ENCODE data around the gene OSCAR. TPM values are rescaled to one million over a fixed set of nuclear protein-coding genes. Genes with fewer than 3 reads are reported as not detected.
A peak's percentile ranks its signal among the peaks of the same experiment; 100 is the strongest.

OSCAR gene, protein sequence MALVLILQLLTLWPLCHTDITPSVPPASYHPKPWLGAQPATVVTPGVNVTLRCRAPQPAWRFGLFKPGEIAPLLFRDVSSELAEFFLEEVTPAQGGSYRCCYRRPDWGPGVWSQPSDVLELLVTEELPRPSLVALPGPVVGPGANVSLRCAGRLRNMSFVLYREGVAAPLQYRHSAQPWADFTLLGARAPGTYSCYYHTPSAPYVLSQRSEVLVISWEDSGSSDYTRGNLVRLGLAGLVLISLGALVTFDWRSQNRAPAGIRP
- total RNA-seq (2014; rRNA removed; shearing (Covaris generic)): 0.66 and 1.8 TPM in 2 replicates

DNA sequence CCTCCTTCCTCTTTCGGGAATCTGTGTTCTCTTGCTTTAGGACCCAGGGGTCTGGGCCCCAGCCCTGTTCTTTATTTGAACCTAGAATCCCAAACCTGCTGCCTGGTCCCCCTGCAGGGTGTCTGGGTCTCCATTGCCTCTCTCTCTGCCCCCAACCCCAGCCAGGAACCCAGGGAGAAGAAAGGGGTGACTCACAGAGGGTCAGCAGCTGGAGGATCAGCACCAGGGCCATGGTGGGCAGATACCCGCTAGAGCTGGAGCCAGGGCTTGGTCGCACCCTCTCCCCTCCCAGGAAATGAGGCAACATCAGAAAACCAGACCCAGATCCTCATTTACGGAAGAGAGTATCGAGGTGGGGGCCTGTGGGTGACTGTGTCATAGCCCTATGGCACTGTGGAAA lies at the start of gene OSCAR:
OSCAR (minus strand) TSS at position 243 of the 400 bp plus-strand sequence; CDS start at position 232, 11 bp downstream.
- peaks cover 2% of the 10 kb centered on the region; the same call in 1 of the 2 replicates for H3K36me3 ChIP-seq (replicated peaks; ENCODE audit: control insufficient read depth, insufficient read depth, low read length)
- peaks cover 6% of the 10 kb centered on the region for H3K27me3 ChIP-seq (ENCODE audit: control insufficient read depth, insufficient read depth, low read length)
- no peak within 1 kb of the TSS for H3K4me3 ChIP-seq (ENCODE audit: insufficient read depth, low read depth, low read length)
- peak; percentile 33 for DNase-seq

DNA sequence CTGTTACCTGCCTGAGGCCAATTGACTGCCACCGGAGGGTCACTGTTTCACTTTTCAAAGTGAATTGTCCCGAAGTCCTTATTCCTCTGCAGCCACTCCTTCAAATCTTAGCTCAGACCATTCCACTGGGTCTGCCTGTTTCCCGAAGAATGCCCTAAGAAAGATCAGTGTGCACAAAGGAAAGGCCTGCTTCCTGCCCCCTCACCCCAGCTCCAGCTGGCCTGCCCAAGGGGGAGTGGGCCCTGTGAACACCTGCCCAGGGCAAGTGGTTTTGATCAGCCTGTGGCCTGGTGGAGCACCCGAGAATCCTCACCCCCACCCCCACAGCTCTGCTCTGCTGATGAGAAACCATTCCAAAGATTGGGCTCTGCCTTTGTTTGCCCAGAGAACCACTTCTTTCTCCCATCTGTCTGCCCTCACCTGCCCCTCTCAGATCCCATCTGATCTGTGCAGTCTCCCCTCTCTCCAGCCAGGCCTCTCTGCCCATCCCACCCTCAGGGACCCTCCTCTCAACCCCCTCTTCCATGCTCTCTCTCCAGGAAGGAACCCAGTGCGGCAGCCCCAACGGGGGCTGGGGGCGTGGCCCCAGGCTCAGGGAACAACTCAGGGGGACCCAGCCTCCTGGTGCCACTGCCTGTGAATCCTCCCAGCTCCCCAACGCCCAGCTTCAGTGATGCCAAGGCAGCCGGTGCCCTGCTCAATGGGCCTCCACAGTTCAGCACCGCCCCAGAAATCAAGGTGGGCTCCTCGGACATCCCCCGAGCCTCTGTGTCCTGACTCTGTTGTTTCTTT lies 48.6 kb upstream of the OSCAR start:
- Histone ChIP-seq H3K27me3 (ENCODE audit: control insufficient read depth, insufficient read depth, low read length) (no peaks in the 10 kb centered on the region), H3K36me3 (replicated peaks; ENCODE audit: control insufficient read depth, insufficient read depth, low read length) (peaks cover 66% of the 10 kb centered on the region), H3K4me3 (ENCODE audit: insufficient read depth, low read depth, low read length) (no peak overlapping the region)
- peak; percentile 42 for DNase-seq

DNA sequence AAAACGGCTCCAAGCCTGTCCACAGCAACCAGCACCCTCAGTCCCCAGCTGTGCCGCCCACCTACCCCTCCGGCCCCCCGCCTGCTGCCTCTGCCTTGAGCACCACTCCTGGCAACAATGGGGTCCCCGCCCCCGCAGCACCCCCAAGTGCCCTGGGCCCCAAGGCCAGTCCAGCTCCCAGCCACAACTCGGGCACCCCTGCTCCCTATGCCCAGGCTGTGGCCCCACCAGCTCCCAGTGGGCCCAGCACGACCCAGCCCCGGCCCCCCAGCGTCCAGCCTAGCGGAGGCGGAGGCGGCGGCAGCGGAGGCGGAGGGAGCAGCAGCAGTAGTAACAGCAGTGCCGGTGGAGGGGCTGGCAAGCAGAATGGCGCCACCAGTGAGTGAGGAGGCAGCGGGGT lies 47.6 kb upstream of the OSCAR start:
- peaks cover 69% of the 10 kb centered on the region for H3K36me3 ChIP-seq (replicated peaks; ENCODE audit: control insufficient read depth, insufficient read depth, low read length)
- no peak overlapping the region for H3K4me3 ChIP-seq (ENCODE audit: insufficient read depth, low read depth, low read length)
- DNase-seq: peak; percentile 46
- H3K27me3 ChIP-seq (ENCODE audit: control insufficient read depth, insufficient read depth, low read length): no peaks in the 10 kb centered on the region

DNA sequence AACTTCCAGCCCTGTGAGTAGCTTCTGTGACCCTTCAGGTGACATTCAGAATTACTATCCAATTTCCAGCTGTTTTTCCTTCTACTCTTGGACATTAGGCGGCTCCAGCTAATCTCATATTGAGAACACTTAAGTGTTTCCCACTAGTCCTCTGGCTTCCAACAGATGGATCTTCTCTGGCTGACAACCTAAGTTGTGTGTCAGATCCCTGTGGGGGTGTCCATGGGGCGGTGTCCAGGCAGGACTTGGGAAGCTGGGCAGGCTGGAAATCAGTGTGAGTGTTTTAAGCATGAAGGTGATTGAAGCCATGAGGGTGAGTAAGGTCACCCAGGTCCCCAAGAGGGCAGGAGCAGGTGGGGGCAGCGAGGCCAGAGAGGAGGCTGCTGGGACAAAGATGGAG lies 47.1 kb upstream of the OSCAR start:
- DNase-seq: no peak
- peaks cover 71% of the 10 kb centered on the region for H3K36me3 ChIP-seq (replicated peaks; ENCODE audit: control insufficient read depth, insufficient read depth, low read length)
- no peak overlapping the region for H3K4me3 ChIP-seq (ENCODE audit: insufficient read depth, low read depth, low read length)
- H3K27me3 ChIP-seq (ENCODE audit: control insufficient read depth, insufficient read depth, low read length): no peaks in the 10 kb centered on the region

DNA sequence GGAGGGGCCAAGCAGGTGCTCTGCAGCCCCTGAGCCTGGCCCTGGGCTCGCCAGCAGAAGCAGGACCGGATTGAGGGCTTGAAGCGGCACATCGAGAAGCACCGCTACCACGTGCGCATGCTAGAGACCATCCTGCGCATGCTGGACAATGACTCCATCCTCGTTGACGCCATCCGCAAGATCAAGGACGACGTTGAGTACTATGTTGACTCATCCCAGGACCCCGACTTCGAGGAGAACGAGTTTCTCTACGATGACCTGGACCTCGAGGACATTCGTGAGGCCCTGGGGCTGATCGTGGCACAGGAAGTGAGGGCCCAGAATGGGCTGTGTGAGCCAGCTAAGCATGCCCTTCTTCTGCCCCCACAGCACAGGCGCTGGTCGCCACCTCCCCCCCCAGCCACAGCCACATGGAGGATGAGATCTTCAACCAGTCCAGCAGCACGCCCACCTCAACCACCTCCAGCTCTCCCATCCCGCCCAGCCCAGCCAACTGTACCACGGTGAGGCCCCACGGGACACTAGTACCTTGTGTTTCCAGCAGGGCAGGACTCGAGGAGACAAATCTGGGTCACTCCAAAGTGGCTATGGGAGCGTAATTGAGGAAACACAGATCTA lies 45.0 kb upstream of the OSCAR start:
- H3K36me3 ChIP-seq (replicated peaks; ENCODE audit: control insufficient read depth, insufficient read depth, low read length): peaks cover 69% of the 10 kb centered on the region
- DNase-seq: no peak
- H3K27me3 ChIP-seq (ENCODE audit: control insufficient read depth, insufficient read depth, low read length): no peaks in the 10 kb centered on the region
- no peak overlapping the region for H3K4me3 ChIP-seq (ENCODE audit: insufficient read depth, low read depth, low read length)

DNA sequence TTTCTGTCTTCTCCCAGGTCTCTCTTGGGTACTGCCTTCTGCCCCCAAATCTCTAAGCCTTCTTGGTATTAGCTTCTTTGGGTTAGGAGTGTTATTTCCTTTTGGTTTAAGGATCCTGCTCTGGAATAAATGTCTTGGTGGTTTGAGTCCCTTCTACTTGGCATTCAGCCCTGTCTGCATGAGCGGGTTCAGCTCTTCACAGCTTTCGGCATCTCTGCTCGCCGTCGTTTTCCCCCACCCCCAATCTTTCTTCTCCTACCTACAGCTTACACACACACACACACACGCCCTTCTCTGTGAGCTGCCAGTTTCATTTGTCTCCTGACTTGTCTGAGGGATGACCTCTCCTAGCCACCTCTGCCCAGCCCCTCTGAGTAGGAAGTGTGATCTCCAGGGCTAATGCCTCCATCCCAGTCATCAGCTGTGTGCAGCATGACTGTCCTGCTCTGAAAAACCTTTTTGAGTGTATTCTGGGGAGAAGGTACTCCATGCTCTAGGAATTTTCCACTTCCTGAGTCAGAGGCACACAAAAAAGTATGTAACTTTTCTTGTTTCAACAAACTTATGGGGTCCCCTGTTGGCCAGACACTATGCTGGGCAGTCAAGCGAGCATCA lies 41.7 kb upstream of the OSCAR start:
- H3K27me3 ChIP-seq (ENCODE audit: control insufficient read depth, insufficient read depth, low read length): no peaks in the 10 kb centered on the region
- peaks cover 49% of the 10 kb centered on the region for H3K36me3 ChIP-seq (replicated peaks; ENCODE audit: control insufficient read depth, insufficient read depth, low read length)
- DNase-seq: no peak
- no peak overlapping the region for H3K4me3 ChIP-seq (ENCODE audit: insufficient read depth, low read depth, low read length)

DNA sequence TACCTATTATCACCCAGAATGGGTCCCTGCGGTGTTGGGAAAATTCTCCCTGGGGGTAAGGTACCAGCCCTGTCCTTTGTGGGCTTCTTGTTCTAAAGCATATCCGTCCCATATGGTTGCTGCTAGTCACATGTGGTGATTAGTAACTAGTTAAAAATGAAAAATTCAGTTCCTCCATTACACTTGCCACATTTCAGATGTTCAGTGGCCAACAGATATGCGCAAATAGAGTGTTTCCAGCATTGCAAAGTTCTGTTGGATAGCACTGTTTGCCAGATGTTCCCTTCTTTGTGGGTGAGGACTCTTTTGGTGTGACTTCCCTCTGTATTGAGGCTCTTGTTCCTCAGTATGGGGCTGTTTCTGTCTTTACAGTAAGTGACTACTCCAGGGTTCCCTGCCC lies 40.8 kb upstream of the OSCAR start:
- no peaks in the 10 kb centered on the region for H3K27me3 ChIP-seq (ENCODE audit: control insufficient read depth, insufficient read depth, low read length)
- no peak overlapping the region for H3K4me3 ChIP-seq (ENCODE audit: insufficient read depth, low read depth, low read length)
- no peak for DNase-seq
- peaks cover 39% of the 10 kb centered on the region for H3K36me3 ChIP-seq (replicated peaks; ENCODE audit: control insufficient read depth, insufficient read depth, low read length)

DNA sequence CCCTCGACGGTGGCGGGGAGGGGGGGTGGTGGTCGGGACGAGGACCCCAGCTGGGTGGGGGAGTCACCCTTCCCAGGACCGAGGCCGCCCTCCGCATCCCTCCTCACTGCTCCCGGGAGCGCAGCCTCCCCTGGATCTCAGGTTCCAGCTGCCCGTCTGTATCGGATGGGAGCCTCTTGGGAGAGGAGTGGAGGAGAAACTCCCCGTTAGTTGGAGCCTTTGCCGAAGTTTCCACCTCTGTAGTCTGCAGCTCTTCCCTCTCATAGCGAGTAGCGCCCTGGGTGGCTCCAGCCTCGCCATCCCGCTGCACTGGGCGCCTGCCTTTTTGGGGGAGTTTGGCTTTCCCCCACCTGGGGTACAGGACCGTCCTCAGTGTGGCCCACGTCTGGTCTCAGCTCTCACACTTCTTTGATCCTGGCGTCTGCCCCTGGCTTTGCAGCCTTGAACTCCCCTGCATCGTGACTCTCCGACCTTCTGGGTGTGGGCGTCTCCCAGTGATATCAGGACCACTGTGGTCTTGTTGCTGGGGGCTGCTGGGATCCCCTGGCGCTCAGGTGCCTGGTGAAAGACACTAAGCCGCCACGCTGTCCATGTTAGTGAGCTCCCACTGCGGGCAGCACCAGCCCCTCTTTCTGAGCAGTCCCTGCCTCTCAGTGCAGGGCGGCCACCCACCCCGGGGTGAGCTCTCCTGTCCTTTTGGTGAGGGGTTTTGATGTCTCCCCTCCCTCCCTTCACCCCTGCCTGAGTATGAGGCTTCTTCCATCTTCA lies 38.1 kb upstream of the OSCAR start:
- no peak for DNase-seq

DNA sequence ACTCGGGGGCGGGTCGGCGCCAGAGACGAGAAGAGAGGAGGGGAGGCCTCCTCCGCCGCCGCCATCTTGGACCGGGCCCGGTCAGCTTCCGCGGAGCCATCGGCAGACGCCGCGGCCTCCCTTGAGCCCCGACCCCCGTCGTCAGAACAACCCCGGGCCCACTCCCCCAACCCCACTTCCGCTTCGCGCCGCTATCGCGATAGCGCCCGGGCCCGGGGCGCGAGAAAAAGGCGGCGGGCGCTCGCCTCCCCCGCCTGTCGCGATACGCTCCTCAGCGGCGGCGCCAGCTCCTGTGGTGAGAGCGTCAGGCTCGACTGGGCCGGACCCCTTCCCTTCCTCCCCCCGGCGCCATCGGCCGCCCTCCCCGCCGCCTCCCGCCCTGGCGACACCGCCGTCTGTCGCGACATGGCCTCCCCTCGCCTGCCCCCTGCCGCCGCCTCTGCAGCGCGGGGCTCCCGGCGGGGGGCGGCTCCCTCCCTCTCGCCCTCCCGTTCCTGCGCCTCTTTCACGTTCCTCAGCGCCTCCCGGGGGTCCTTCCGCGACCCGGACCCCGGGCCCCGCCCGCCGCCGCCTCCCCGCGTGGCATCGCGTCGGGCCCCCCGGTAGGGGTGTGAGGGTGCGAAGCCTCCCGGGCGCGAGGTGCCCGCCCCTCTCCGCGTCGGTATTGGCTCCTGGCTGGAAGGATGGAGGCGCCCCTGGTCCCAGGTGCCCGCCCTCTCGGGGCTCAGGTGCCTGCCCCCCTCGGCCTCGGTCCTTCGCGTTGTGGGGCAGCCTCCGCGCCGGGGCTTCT lies 37.3 kb upstream of the OSCAR start, which contains the start of gene CNOT3:
CNOT3 (plus strand) TSS at position 64 of the 790 bp plus-strand sequence. CDS start 5,217 bp downstream, outside the sequence.
- DNase-seq: peak; percentile 89
- no peaks in the 10 kb centered on the region for H3K27me3 ChIP-seq (ENCODE audit: control insufficient read depth, insufficient read depth, low read length)
- H3K4me3 ChIP-seq (ENCODE audit: insufficient read depth, low read depth, low read length): peak within 1 kb of the TSS; percentile 86
- peaks cover 9% of the 10 kb centered on the region for H3K36me3 ChIP-seq (replicated peaks; ENCODE audit: control insufficient read depth, insufficient read depth, low read length)

More for the DNA sequence above, 38.1 kb upstream of the OSCAR start:
- Histone ChIP-seq H3K4me3 (ENCODE audit: insufficient read depth, low read depth, low read length) (peak overlapping the region; percentile 86), H3K36me3 (replicated peaks; ENCODE audit: control insufficient read depth, insufficient read depth, low read length) (peaks cover 15% of the 10 kb centered on the region), H3K27me3 (ENCODE audit: control insufficient read depth, insufficient read depth, low read length) (no peaks in the 10 kb centered on the region)

DNA sequence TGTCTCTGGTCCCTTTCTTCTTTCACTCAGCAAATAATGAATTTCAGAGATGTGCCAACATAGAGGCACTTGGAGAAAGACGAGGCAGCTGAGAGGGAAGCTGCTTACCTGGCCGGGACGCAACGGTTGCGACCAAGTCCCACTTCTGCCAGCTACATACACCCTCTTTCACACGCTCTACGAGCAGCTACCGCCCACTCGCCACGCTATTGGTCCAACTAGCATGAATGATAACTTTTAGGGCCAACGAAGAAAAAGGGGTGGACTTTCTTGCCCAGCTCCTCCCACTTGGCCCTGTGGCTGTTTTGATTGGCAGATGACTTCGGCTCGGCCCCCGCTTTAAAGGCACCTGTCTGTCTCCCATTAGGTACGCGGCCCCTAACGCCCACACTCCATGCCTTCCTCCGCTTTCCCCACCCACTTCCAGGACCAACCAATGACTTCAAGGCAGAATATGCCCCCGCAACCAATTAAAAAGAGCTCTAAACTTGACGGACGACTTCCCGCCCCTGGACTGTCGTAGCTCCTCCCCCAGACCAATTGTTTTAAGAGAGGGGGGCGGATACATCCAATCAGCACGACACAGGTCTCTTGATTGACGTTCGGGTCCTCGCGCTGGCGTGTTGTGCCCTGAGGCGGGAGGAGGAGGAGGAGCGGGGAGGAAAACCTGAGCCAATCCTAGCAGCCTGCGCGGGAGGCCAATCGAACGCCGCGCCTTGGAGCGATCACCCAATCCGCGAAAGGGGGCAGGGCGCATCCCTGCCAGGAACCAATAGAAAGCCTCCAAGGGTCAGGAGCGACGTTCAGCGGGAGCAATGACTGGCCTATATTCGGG lies 36.5 kb upstream of the OSCAR start:
- H3K36me3 ChIP-seq (replicated peaks; ENCODE audit: control insufficient read depth, insufficient read depth, low read length): peaks cover 2% of the 10 kb centered on the region
- H3K4me3 ChIP-seq (ENCODE audit: insufficient read depth, low read depth, low read length): peak overlapping the region; percentile 86
- H3K27me3 ChIP-seq (ENCODE audit: control insufficient read depth, insufficient read depth, low read length): no peaks in the 10 kb centered on the region
- peak; percentile 99 for DNase-seq

DNA sequence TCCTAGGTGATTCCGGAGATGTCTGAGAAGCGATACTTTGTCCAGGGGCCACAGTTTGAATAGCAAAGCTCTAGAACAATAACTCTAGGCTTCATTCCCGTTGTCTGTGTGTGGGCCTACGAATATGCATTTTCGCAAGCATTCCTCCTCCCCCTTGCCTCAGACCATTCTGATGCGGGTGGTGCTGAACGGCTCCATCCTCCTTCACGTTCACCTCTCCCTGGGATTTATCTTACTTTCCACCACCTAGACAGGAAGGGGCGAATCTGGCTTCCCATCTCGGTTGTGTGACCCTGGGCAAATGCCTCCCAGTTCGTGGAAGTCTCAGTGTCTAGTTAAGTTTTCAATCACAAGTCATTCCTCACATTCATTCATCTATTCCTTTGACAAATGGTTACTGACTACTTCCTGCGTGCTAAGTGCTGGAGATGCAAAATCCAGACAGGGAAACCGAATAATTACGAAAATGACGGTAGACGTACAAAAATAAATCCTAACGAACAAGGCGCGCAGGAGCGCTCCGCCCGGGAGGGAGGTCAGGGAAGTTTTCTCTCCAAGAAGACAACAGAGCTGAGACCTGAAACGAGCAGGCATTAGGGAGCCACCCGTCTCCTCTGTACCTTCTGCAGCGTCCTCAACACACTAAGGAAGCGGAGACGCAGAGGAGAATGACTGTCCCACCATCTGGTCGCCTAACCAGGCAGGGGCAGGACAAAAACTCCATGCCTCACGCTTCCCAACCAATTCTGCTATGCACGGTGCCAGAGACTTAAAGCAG lies 35.7 kb upstream of the OSCAR start:
- Histone ChIP-seq H3K36me3 (replicated peaks; ENCODE audit: control insufficient read depth, insufficient read depth, low read length) (peaks cover 3% of the 10 kb centered on the region), H3K27me3 (ENCODE audit: control insufficient read depth, insufficient read depth, low read length) (no peaks in the 10 kb centered on the region), H3K4me3 (ENCODE audit: insufficient read depth, low read depth, low read length) (peak overlapping the region; percentile 60)
- no peak for DNase-seq

DNA sequence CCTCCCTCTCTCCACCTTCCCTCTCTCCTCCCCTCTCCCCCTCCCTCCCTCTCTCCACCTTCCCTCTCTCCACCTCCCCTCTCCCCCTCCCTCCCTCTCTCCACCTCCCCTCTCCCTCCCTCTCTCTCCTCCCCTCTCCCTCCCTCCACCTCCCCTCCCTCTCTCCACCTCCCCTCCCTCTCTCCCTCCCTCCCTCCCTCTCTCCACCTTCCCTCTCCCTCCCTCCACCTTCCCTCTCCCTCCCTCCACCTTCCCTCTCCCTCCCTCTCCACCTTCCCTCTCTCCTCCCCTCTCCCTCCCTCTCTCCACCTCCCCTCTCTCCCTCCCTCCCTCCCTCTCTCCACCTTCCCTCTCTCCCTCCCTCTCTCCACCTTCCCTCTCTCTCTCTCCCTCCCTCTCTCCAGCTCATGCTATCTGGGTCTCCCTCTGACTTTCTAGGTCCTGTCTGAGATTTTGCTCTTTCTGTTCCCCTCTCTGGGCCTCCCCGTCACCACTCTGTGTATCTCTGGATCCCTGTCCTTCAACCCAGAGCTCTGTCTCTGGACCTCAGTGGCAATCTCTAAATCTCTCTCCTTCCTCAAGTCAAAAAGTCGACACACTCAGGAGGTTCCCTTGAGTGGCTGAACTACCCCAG lies 33.5 kb upstream of the OSCAR start:
- H3K4me3 ChIP-seq (ENCODE audit: insufficient read depth, low read depth, low read length): no peak overlapping the region
- no peak for DNase-seq
- H3K27me3 ChIP-seq (ENCODE audit: control insufficient read depth, insufficient read depth, low read length): no peaks in the 10 kb centered on the region

More for the DNA sequence above, 33.5 kb upstream of the OSCAR start:
- peaks cover 9% of the 10 kb centered on the region for H3K36me3 ChIP-seq (replicated peaks; ENCODE audit: control insufficient read depth, insufficient read depth, low read length)
